GM10847 (cell line): Measurements from ENCODE around the gene USP44.

Experiments used
- POLR2A ChIP-seq: IDR thresholded peaks from 2 replicates; pipeline ENCODE4 v1.6.1; 2011; ENCODE audit not compliant: insufficient read length; ENCODE audit errors: extremely low read depth

The USP44 gene

DNA sequence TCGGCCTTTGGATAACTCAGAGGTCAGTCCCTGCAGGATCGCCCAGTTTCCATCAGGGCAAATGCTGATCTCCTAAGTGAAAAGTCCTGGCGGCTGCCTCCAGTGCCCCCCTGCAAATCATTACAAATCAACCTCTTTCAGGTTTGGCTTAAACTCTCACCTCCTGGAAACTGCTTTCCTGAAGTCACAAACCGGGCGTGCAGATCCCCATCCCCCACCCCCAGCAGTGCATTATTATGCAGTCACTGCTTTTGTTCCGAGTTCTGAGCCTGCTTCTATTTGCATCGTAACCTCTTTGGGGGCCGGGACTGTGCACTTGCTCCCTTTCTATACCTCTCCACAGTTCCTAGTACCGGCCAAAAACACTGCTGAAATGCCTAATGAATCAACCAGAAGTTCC is at the start of gene USP44:
Gene USP44 (minus strand): TSS at position 172 of the 400 bp plus-strand sequence. CDS start 17,220 bp downstream, outside the sequence.
- no peak for TF ChIP-seq POLR2A

DNA sequence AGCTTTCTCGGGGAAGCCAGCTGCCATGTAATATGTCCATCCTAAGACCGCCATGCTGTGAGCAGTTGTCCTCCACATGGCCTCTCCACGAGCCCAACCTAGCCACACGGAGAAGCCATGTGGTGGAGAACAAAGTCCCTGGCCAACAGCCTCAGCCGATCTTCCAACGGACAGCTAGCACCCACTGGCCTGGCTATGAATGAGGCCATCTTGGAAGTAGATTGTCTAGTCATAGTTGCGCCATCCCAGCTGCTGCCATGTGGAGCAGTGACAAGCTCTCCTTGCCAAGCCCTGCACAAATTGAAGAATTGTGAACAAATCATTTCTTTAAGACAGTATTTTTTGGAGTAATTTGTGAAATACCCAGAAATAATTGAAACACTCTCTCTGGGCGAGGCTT is 49.3 kb upstream of the USP44 start:
- TF ChIP-seq POLR2A: no peak

DNA sequence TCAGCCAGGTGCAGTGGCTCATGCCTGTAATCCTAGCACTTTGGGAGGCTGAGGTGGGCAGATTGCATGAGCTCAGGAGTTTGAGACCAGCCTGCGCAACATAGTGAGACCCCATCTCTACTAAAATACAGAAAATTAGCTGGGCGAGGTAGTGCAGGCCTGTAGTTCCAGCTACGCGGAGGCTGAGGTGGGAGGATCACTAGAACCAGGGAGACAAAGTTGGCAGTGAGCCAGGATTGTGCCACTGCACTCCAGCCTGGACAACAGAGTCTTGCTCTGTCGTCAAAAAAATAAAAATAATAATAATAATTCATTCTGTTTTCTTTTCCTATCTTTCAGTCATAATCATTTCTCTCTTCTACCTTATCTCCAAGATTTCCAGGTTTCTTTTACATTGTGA is 48.6 kb upstream of the USP44 start:
- TF ChIP-seq POLR2A: no peak

DNA sequence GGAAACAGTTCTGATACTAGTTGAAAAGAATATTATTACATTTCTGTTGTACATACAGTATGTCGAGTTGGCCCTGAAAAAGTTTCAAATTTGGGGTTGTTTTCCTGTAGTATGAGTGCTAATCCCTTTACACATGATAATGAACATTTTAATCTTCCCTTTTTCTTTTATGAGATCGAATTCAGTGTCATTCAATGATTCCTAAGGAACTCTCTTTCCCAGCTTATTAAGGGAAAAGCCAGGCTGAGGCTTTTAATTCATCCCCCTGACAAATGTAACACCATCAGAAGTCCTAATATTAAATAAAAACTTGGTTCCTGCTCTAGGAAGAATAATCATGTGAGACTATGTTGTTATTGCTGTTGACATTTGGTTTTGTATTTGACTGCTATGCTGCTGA is 42.9 kb upstream of the USP44 start:
- no peak for TF ChIP-seq POLR2A

DNA sequence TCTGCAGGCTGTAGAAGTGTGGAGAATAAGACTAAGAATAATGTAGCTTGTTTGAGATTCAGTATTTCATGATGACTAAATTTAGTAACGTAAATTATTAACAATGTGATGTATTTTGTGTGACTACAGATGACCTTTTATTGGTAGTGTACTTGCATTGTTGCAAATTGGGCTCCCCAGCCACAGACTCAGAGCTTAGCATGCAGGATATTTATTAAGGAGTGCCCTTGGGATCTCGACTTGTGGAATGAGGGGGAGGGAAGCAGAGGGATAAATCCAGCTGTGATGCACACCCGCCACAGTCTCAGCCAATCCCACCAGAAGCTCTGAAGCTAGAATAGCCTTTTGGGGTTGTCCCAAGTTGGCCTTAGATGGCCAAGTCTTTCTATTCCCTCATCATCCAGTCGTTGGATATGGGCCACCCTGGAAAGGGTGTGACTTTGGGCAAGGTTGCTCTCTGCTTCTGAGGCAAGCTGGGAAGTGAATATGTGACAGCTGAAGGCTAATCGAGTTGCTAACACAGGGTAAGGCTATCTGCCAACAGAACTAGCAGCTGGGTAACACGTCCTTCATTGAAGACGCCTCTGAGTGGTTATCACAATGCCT is 42.1 kb upstream of the USP44 start:
- no peak for TF ChIP-seq POLR2A

DNA sequence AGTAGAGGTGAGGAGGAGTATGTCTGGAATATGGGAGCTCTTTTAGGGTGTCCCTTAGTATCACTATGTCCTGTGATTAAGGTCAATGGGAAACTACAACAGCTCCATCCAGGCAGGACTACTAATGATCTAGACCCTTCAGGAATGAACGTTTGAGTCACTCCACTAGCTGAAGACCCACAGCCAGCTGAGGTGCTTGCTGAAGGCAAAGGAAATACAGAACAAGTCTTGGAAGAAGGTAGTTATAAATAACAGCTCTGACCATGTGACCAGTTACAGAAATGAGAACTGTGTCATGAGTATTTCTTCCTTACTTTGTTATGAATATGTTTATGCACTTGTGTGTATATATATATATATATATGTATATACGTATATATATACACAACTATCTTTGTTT is 40.5 kb upstream of the USP44 start:
- no peak for TF ChIP-seq POLR2A

DNA sequence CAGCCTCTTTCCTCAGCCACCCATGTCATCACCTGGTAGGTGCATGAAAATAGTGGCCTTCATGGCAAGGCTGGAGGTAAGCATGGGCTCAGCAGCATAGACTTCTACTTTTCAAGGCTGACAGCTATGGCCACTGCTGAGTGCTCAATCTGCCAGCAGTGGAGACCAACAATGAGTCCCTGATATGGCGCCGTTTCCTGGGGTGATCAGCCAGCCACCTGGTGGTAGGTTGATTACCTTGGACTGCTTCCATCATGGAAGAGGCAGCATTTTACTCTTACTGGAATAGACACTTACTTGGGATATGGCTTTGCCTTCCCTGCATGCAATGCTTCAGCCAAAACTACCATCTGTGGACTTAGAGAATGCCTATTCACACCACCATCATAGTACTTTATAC is 39.5 kb upstream of the USP44 start:
- no peak for TF ChIP-seq POLR2A

DNA sequence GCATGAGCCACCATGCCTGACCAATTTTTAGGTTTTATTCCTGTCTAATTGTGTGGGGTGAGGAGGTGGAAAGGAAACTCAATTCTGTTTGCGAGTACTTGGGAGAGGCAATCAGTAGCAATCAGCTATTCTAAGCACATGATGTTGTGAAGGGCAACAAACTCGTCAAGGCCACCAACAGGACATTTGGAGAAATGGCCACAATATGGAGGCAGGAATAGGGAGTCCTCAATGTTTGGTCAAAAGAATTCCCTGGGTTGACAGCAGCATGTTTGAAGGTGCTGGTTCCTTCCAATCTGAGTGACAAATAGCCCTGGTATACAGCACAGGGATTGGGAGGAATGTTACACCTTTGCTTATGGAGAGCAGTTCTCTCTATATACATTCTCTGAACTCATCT is 32.7 kb upstream of the USP44 start:
- no peak for TF ChIP-seq POLR2A

DNA sequence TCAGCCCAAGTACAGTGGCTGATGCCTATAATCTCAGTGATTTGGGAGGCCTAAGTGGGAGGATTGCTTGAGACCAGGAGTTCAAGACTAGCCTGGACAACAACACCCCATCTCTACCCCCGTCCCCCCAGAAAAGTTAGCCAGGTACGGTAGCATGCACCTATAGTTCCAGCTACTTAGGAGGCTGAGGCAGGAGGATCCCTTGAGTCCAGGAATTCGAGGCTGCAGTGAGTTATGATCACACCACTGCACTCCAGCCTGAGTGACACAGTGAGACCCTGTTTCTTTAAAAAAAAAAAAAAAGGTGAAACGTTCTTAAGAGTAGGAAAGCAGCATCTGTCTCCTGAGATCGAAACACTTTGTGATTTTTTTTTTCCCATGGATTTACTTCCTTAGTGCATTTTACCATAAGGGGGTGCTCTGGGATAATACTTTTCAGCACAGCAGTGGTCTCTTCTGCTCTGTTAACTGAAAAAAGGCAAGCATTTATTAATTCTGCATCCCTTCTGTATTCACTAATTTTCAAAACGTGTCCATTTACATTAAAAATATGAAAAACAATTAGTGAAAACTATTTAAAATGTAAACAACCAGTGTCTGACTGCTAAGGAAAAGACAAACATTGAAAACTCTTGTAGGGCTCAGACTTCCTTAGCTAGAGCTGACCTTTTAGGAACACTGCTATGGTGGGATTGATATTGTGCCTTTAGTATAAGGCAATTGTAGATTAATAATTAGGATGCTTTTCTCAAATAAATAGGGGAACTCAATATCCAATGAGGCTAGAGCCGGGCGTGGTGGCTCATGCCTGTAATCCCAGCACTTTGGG is 31.2 kb upstream of the USP44 start:
- no peak for TF ChIP-seq POLR2A

DNA sequence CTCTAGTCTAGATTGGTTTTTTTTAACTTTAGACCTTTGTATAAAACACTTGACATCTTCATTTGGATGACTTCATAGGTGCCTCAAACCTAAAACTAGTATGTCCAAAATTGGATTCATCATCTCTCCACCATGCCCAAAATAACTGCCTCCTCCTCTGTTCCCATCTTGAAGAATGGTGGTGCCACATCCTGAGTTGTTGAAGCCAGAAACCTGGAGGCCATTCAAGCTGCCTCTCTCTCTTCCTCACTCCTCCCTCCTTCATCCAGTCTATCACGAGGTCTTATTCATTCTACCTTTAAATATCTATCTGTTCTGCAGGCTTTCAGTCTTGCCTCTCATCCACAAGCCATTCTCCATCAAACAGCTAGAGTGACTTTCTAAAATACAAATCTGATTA is 26.5 kb upstream of the USP44 start:
- no peak for TF ChIP-seq POLR2A

DNA sequence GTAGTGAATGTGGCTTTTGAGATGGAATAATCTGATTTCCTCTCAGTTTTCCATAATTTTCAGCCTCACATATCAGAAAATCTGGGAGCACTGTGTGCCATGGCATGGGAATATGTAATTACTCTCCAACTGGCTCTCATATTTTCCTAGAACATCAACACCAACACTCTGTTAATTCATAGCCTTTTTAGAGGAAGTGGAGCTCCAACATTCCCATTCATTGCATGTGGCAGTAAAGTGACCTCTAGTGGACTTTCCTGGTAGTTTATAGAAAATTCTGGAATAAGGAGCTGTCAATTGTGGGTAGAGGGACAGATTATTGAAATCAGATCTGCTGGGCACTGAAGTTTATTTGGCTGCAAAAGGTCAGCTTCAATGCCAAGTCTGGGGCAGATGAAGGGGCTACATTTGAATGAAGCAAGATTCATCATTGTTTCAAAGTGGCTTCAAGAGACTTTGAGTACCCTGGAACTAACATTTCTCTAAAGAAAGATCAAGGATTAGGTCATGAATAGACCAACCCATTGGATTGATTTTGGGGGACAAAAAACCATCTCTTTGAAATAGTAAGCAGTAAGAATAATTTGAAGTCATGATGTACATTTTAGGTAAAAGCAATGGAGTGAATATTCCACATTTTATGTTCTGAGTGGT is 23.6 kb upstream of the USP44 start:
- no peak for TF ChIP-seq POLR2A

DNA sequence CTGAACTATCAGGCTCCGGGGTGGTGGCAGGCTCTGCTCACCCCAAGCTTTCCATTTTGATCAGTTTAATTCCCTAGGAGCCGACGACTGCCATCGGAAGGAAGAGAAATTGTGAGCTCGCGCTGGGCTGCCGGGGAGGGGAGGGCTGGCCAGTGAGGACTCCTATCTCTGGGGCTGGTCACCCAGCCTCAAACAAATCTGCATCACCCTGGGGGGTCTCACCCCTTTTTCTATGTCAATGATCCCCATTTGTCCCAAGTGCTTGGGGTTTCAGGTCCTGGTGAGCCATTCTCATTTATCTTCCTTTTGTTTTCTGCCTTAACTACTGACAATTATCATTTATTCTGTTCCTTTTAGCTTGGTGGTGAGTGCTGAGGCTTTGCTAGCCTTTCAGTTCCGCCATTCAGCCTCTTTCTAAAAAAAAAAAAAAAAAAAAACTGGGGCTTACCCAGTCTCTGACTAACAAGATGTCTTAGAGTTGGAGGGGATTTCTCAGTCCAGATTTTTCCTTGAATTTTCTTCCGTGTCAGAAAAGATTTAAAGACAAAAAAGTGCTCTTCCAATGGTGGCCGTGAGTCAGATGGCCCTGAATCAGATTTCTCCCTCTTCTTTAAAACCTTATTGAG is 22.8 kb upstream of the USP44 start:
- TF ChIP-seq POLR2A: no peak

DNA sequence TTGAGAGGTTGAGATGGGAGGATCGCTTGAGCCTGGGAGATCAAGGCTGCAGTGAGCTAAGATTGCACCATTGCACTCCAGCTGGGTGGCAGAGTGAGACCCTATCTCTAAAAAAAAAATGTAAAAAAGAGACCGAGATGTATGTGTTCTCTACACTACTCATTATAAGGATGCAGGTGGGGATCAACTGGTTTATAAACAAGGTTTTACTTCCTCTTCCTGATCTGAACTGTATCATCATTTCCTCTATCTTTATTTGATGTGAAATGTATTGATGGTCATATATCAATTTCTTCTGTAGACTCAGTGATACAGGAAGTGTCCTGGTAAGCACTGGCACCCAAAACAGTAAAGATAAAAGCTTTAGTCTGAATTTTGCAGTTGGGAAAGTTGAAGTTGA is 20.1 kb upstream of the USP44 start:
- no peak for TF ChIP-seq POLR2A

DNA sequence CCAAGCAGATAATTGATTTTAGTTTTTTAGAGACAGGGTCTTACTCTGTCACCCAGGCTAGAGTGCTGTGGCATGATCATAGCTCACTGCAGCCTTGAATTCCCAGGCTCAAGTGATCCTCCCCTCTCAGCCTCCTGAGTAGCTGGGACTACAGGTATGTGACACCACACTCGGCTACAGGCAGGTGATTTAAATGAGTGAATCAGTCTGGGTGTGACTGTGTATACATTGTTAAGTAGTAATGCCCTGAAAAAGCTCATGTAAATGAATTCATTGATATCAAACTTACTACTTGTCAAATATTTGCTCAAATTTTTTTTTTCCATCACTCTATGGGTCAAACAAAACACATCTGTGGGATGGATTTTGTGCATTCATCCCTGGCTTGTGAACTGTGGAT is 6.3 kb upstream of the USP44 start:
- no peak for TF ChIP-seq POLR2A

DNA sequence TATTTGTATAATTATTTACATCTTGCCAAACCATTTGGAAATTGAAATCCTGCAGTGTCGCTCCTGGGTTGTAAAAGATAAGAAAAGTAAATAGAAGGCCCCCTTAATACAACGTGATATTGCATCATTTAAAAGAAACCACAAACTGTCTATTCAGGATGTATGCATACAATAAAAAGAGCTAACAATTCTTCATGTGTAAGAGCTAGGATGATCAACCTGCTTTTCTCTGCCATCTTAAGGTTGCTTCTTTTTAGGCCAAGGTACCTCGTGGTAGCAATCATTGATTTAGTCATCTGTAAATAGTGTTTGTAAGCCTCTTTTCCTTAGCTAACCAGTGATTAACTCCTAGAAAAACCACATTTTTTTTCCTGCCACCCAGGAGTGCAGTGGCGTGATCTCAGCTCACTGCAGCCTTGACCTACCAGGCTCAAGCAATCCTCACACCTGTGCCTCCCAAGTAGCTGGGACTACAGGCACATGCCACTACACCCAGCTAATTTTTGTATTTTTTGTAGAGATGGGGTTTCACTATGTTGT is 3.3 kb upstream of the USP44 start:
- TF ChIP-seq POLR2A: no peak
